ENCODE data around the gene PHACTR4. TPM values are rescaled to one million over a fixed set of nuclear protein-coding genes. Genes with fewer than 3 reads are reported as not detected.
"Not testable (repeated sequence)": the region's sequence is repeated elsewhere in the genome, so short reads cannot be mapped to it uniquely, and the experiment has no call there.

The PHACTR4 gene
- total and polyA plus RNA-seq, 9 donors: 10.3 to 33.0 (median 27.0) TPM

DNA sequence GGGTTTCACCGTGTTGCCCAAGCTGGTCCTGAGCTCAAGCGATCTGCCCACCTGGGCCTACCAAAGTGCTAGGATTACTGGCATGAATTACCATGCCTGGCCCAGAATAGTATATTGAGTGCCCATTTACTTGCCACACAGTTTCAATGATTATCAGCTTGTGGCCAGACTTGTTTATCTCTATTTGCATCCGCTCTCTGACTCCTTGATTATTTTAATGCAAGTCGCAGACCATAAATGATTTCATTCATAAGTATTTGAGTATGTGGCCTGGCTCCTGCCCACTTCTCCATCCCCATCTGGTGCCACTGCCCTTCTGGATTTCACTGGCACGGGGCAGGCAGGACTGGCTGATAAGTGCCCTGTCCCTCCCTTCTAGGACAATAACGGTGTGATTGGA lies 165.1 kb downstream of the PHACTR4 start:
- H3K4me3 ChIP-seq (ENCODE audit: low read length): no peak overlapping the region
- no peaks in the 10 kb centered on the region for H3K9me3 ChIP-seq (replicated peaks; ENCODE audit: control insufficient read depth, low read depth, low read length)
- H3K27ac ChIP-seq (ENCODE audit: low read length): no peak overlapping the region
- WGBS (ENCODE audit: insufficient coverage): 93% methylated on average over 2 of the region's 6 CpGs
- no peak for DNase-seq
- peaks cover 62% of the 10 kb centered on the region for H3K36me3 ChIP-seq (ENCODE audit: control insufficient read depth, insufficient read depth, low read length)
- no peaks in the 10 kb centered on the region for H3K27me3 ChIP-seq (ENCODE audit: control insufficient read depth, insufficient read depth, low read length)
- peaks cover 14% of the 10 kb centered on the region for H3K4me1 ChIP-seq (ENCODE audit: control insufficient read depth, insufficient read depth, low read length)

- H3K36me3 ChIP-seq (ENCODE audit: control insufficient read depth, insufficient read depth, low read length): peaks cover 57% of the 10 kb centered on the region
Observed at GRCh38 chr1:28535180-28535579, 165.6 kb downstream of the PHACTR4 start.

DNA sequence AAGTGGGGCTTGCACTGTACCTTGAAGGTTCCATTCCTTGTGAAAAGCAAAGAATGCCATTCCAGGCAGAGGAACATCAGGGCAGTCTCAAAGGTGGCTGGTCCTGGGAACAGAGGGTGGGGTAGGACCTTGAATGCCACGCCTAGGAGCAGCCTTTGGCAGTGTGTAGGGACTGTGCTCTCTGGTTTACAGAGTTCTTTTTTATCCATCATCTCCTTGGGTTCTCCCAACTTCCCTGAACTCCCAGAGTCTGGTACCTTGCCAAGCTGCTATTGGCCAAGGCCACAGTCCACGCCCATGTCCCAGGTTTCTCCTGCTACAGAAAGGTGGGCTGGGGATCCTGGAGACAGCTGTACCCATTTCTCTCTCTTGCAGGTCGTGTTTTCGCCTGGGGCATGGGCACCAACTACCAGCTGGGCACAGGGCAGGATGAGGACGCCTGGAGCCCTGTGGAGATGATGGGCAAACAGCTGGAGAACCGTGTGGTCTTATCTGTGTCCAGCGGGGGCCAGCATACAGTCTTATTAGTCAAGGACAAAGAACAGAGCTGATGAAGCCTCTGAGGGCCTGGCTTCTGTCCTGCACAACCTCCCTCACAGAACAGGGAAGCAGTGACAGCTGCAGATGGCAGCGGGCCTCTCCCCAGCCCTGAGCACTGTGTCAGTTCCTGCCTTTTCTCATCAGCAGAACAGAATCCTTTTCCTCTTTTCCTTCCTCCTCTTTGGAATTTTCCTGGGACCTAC lies 168.1 kb downstream of the PHACTR4 start:
- Histone ChIP-seq H3K36me3 (ENCODE audit: control insufficient read depth, insufficient read depth, low read length) (peaks cover 39% of the 10 kb centered on the region), H3K4me1 (ENCODE audit: control insufficient read depth, insufficient read depth, low read length) (peaks cover 14% of the 10 kb centered on the region), H3K27me3 (ENCODE audit: control insufficient read depth, insufficient read depth, low read length) (no peaks in the 10 kb centered on the region), H3K9me3 (replicated peaks; ENCODE audit: control insufficient read depth, low read depth, low read length) (no peaks in the 10 kb centered on the region), H3K4me3 (ENCODE audit: low read length) (no peak overlapping the region), H3K27ac (ENCODE audit: low read length) (peak overlapping the region; percentile 74)
- peak; percentile 41 for DNase-seq
- WGBS (ENCODE audit: insufficient coverage): 81% methylated on average over 6 of the region's 8 CpGs

More at GRCh38 chr1:28535180-28535579, 165.6 kb downstream of the PHACTR4 start:
- Histone ChIP-seq H3K9me3 (replicated peaks; ENCODE audit: control insufficient read depth, low read depth, low read length) (no peaks in the 10 kb centered on the region), H3K27me3 (ENCODE audit: control insufficient read depth, insufficient read depth, low read length) (no peaks in the 10 kb centered on the region), H3K4me3 (ENCODE audit: low read length) (no peak overlapping the region), H3K27ac (ENCODE audit: low read length) (no peak overlapping the region), H3K4me1 (ENCODE audit: control insufficient read depth, insufficient read depth, low read length) (peaks cover 14% of the 10 kb centered on the region)
- DNase-seq: no peak
- WGBS (ENCODE audit: insufficient coverage): 88% methylated on average over 6 of the region's 6 CpGs

- WGBS (ENCODE audit: insufficient coverage): 81% methylated on average over 3 of the region's 6 CpGs
- Histone ChIP-seq H3K4me3 (ENCODE audit: low read length) (no peak overlapping the region), H3K36me3 (ENCODE audit: control insufficient read depth, insufficient read depth, low read length) (peaks cover 38% of the 10 kb centered on the region), H3K27me3 (ENCODE audit: control insufficient read depth, insufficient read depth, low read length) (no peaks in the 10 kb centered on the region), H3K4me1 (ENCODE audit: control insufficient read depth, insufficient read depth, low read length) (peaks cover 14% of the 10 kb centered on the region), H3K27ac (ENCODE audit: low read length) (peak overlapping the region; percentile 74), H3K9me3 (replicated peaks; ENCODE audit: control insufficient read depth, low read depth, low read length) (no peaks in the 10 kb centered on the region)
- DNase-seq: peak; percentile 22
Observed at GRCh38 chr1:28538286-28538685, 168.7 kb downstream of the PHACTR4 start.

DNA sequence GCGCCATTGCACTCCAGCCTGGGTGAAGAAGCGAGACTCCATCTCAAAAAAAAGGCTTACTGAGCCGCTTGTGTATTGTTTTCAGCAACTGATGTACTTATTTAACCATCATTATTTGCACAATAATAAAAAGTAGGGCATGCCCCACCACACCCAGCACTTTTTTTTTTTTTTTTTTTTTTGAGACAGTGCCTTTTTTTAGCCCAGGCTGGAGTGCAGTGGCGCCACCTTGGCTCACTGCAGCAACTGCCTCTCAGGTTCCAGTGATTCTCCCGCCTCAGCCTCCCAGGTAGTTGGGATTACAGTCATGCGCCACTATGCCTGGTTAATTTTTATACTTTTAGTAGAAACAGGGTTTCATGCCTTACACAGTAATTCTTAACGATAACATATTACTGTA lies 171.1 kb downstream of the PHACTR4 start:
- H3K27ac ChIP-seq (ENCODE audit: low read length): no peak overlapping the region
- H3K4me3 ChIP-seq (ENCODE audit: low read length): no peak overlapping the region
- H3K36me3 ChIP-seq (ENCODE audit: control insufficient read depth, insufficient read depth, low read length): peaks cover 28% of the 10 kb centered on the region
- H3K4me1 ChIP-seq (ENCODE audit: control insufficient read depth, insufficient read depth, low read length): peaks cover 14% of the 10 kb centered on the region
- no peaks in the 10 kb centered on the region for H3K9me3 ChIP-seq (replicated peaks; ENCODE audit: control insufficient read depth, low read depth, low read length)
- 100% methylated on average over 1 of the region's 7 CpGs for WGBS (ENCODE audit: insufficient coverage)
- DNase-seq: no peak
- H3K27me3 ChIP-seq (ENCODE audit: control insufficient read depth, insufficient read depth, low read length): no peaks in the 10 kb centered on the region

DNA sequence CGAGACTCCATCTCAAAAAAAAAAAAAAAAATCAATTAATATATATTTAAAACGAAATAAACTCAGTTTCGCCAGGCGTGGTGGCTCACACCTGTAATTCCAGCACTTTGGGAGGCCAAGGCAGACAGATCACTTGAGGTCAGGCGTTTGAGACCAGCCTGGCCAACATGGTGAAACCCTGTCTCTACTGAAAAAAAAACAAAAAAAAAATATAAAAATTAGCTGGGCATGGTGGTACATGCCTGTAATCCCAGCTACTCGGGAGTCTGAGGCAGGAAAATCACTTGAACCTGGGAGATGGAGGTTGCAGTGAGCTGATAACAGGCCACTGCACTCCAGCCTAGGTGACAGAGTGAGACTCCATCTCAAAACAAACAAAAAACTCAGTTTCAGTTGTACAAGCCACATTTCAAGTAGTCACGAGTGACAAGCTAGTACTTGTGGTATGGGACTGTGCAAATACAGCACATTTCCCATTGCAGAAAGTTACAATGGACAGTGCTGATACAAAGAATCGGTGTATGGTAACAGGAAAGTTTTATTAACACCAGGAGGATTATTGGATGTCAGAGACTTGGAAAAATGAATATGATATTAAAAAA lies 172.0 kb downstream of the PHACTR4 start:
- WGBS (ENCODE audit: insufficient coverage): 80% methylated on average over 2 of the region's 8 CpGs

DNA sequence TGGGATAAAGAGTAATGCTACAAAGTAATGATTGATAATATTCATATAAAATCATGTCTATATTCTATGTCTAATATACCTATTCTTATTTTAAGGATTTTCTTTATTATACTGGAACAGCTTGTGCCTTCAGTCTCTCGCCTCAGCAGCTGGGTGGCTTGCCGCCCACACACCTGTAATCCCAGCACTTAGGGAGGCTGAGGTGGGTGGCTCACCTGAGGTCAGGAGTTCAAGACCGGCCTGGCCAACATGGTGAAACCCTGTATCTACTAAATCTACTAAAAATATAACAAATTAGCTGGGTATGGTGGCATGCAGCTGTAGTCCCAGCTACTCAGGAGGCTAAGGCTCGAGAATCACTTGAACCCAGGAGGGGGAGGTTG lies 175.7 kb downstream of the PHACTR4 start:
- Histone ChIP-seq H3K9me3 (replicated peaks; ENCODE audit: control insufficient read depth, low read depth, low read length) (no peaks in the 10 kb centered on the region), H3K27ac (ENCODE audit: low read length) (no peak overlapping the region), H3K4me1 (ENCODE audit: control insufficient read depth, insufficient read depth, low read length) (no peaks in the 10 kb centered on the region), H3K27me3 (ENCODE audit: control insufficient read depth, insufficient read depth, low read length) (peaks cover 2% of the 10 kb centered on the region), H3K36me3 (ENCODE audit: control insufficient read depth, insufficient read depth, low read length) (no peaks in the 10 kb centered on the region), H3K4me3 (ENCODE audit: low read length) (no peak overlapping the region)
- DNase-seq: no peak
- WGBS (ENCODE audit: insufficient coverage): no CpG with 5 or more reads among the region's 4 CpGs

More for the DNA sequence above, 172.0 kb downstream of the PHACTR4 start:
- H3K27ac ChIP-seq (ENCODE audit: low read length); H3K27me3 ChIP-seq (ENCODE audit: control insufficient read depth, insufficient read depth, low read length); DNase-seq; H3K4me3 ChIP-seq (ENCODE audit: low read length); H3K9me3 ChIP-seq (replicated peaks; ENCODE audit: control insufficient read depth, low read depth, low read length): not testable (repeated sequence)
- Histone ChIP-seq H3K4me1 (ENCODE audit: control insufficient read depth, insufficient read depth, low read length) (peaks cover 14% of the 10 kb centered on the region), H3K36me3 (ENCODE audit: control insufficient read depth, insufficient read depth, low read length) (peaks cover 19% of the 10 kb centered on the region)

GRCh38 chr1:28548318-28548717 lies 178.8 kb downstream of the PHACTR4 start:
- Histone ChIP-seq H3K27ac (ENCODE audit: low read length) (no peak overlapping the region), H3K4me3 (ENCODE audit: low read length) (no peak overlapping the region), H3K9me3 (replicated peaks; ENCODE audit: control insufficient read depth, low read depth, low read length) (no peaks in the 10 kb centered on the region), H3K36me3 (ENCODE audit: control insufficient read depth, insufficient read depth, low read length) (no peaks in the 10 kb centered on the region), H3K4me1 (ENCODE audit: control insufficient read depth, insufficient read depth, low read length) (peaks cover 3% of the 10 kb centered on the region), H3K27me3 (ENCODE audit: control insufficient read depth, insufficient read depth, low read length) (peaks cover 2% of the 10 kb centered on the region)
- no peak for DNase-seq
- whole genome bisulfite sequencing (ENCODE audit: insufficient coverage): 100% methylated on average over 1 of the region's 3 CpGs

Other genes with a start within 250 kb of the PHACTR4 start
- gene PTAFR, start 193.1 kb upstream of the PHACTR4 start, total RNA-seq: 1.6 TPM
- 1 to 10 TPM; 1.7 to 2.4 (median 2.2) TPM for gene PTAFR, start 193.1 kb upstream of the PHACTR4 start, polyA plus RNA-seq (ENCODE audit: insufficient read depth in 1 of 8, insufficient read length in 8 of 8, low replicate concordance in 1 of 8)
- 74.3 TPM for gene DNAJC8, start 136.7 kb upstream of the PHACTR4 start, total RNA-seq
- gene DNAJC8, start 136.7 kb upstream of the PHACTR4 start, polyA plus RNA-seq (ENCODE audit: insufficient read depth in 1 of 8, insufficient read length in 8 of 8, low replicate concordance in 1 of 8): 100 to 1,000 TPM in 1 of 8 donors, 10 to 100 TPM in 7; 77.3 to 107 (median 84.0) TPM
- gene ATP5IF1, start 133.6 kb upstream of the PHACTR4 start, total RNA-seq: 72.7 TPM
- gene ATP5IF1, start 133.6 kb upstream of the PHACTR4 start, polyA plus RNA-seq (ENCODE audit: insufficient read depth in 1 of 8, insufficient read length in 8 of 8, low replicate concordance in 1 of 8): 100 to 1,000 TPM in 5 of 8 donors, 10 to 100 TPM in 3; 85.7 to 116 (median 102) TPM
- gene SESN2, start 110.2 kb upstream of the PHACTR4 start, total RNA-seq: 2.6 TPM
- 1 to 10 TPM; 3.2 to 5.0 (median 3.8) TPM for gene SESN2, start 110.2 kb upstream of the PHACTR4 start, polyA plus RNA-seq (ENCODE audit: insufficient read depth in 1 of 8, insufficient read length in 8 of 8, low replicate concordance in 1 of 8)
- gene MED18, start 40.7 kb upstream of the PHACTR4 start, total RNA-seq: 13.0 TPM
- 10 to 100 TPM; 12.2 to 14.7 (median 13.5) TPM for gene MED18, start 40.7 kb upstream of the PHACTR4 start, polyA plus RNA-seq (ENCODE audit: insufficient read depth in 1 of 8, insufficient read length in 8 of 8, low replicate concordance in 1 of 8)
- 16.7 TPM for gene RCC1, start 136.3 kb downstream of the PHACTR4 start, total RNA-seq
- gene RCC1, start 136.3 kb downstream of the PHACTR4 start, polyA plus RNA-seq (ENCODE audit: insufficient read depth in 1 of 8, insufficient read length in 8 of 8, low replicate concordance in 1 of 8): 10 to 100 TPM; 21.7 to 38.3 (median 29.2) TPM
- gene TRNAU1AP, start 183.3 kb downstream of the PHACTR4 start, total RNA-seq: 28.9 TPM
- 10 to 100 TPM; 18.8 to 22.5 (median 20.2) TPM for gene TRNAU1AP, start 183.3 kb downstream of the PHACTR4 start, polyA plus RNA-seq (ENCODE audit: insufficient read depth in 1 of 8, insufficient read length in 8 of 8, low replicate concordance in 1 of 8)
- gene RAB42, start 222.5 kb downstream of the PHACTR4 start, total RNA-seq: 8.7 TPM
- 10 to 100 TPM in 2 of 8 donors, 1 to 10 TPM in 6; 7.0 to 10.9 (median 9.2) TPM for gene RAB42, start 222.5 kb downstream of the PHACTR4 start, polyA plus RNA-seq (ENCODE audit: insufficient read depth in 1 of 8, insufficient read length in 8 of 8, low replicate concordance in 1 of 8)